Measurements from ENCODE around the gene LGR4. TPM values are rescaled to one million over a fixed set of nuclear protein-coding genes. Genes with fewer than 3 reads are reported as not detected.

Gene LGR4
- total RNA-seq, 1 donor = 56.1 TPM

DNA sequence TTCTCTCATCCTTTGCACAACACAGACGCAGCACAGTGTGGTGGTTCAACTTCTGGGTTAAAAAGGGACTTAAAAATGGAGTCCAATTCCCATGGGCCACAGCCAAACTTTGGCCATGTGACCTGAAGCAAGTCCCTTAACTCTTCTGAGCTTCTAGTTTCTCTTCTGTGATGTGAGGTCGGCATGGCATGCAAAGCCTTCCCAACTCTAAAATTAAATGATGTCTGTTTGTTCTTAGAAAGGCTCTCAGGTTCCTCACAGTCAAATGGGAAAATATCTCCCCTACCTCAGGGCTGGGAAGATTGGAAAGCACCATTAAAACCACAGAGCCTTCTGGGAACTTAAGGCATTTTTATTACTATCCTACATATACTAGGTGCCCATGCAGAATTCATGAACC, 38.8 kb downstream of the LGR4 start:
- Histone ChIP-seq H3K36me3 (ENCODE audit: insufficient read depth, low read length) (no peaks in the 10 kb centered on the region), H3K79me2 (ENCODE audit: insufficient read depth, low read length) (peaks cover 66% of the 10 kb centered on the region), H3K27me3 (ENCODE audit: insufficient read depth, low read length) (no peaks in the 10 kb centered on the region), H3K27ac (ENCODE audit: low read depth, low read length) (no peak overlapping the region), H3K4me1 (ENCODE audit: insufficient read depth, low read length) (peaks cover 16% of the 10 kb centered on the region), H3K9me3 (ENCODE audit: low read depth, low read length) (no peaks in the 10 kb centered on the region), H4K20me1 (ENCODE audit: insufficient read depth, low read length) (peaks cover 11% of the 10 kb centered on the region), H2AFZ (ENCODE audit: low read length) (no peak overlapping the region), H3K4me3 (ENCODE audit: insufficient read depth, low read length) (no peak overlapping the region), H3K4me2 (ENCODE audit: insufficient read depth, low read length) (no peak overlapping the region)
- TF ChIP-seq CTCF (IDR thresholded peaks at IDR 0.05; ENCODE audit: extremely low read depth, low read depth, low read length) = no peak
- DNase-seq (ENCODE audit: insufficient read length, low spot score, missing footprints) = peak; percentile 66

GRCh38 chr11:27431808-27432207, 40.8 kb downstream of the LGR4 start:
- Histone ChIP-seq H3K27ac (ENCODE audit: low read depth, low read length) (no peak overlapping the region), H3K4me3 (ENCODE audit: insufficient read depth, low read length) (no peak overlapping the region), H2AFZ (ENCODE audit: low read length) (no peak overlapping the region), H3K9me3 (ENCODE audit: low read depth, low read length) (no peaks in the 10 kb centered on the region), H3K79me2 (ENCODE audit: insufficient read depth, low read length) (peaks cover 67% of the 10 kb centered on the region), H3K4me2 (ENCODE audit: insufficient read depth, low read length) (no peak overlapping the region), H4K20me1 (ENCODE audit: insufficient read depth, low read length) (peaks cover 7% of the 10 kb centered on the region), H3K4me1 (ENCODE audit: insufficient read depth, low read length) (peaks cover 28% of the 10 kb centered on the region), H3K36me3 (ENCODE audit: insufficient read depth, low read length) (no peaks in the 10 kb centered on the region), H3K27me3 (ENCODE audit: insufficient read depth, low read length) (no peaks in the 10 kb centered on the region)
- no peak for DNase-seq (ENCODE audit: insufficient read length, low spot score, missing footprints)
- no peak for TF ChIP-seq CTCF (IDR thresholded peaks at IDR 0.05; ENCODE audit: extremely low read depth, low read depth, low read length)

- H3K4me3 ChIP-seq (ENCODE audit: insufficient read depth, low read length) = no peak overlapping the region
- DNase-seq (ENCODE audit: insufficient read length, low spot score, missing footprints) = no peak
- H3K27me3 ChIP-seq (ENCODE audit: insufficient read depth, low read length) = no peaks in the 10 kb centered on the region
- no peaks in the 10 kb centered on the region for H3K36me3 ChIP-seq (ENCODE audit: insufficient read depth, low read length)
- peaks cover 29% of the 10 kb centered on the region for H3K4me1 ChIP-seq (ENCODE audit: insufficient read depth, low read length)
- no peak overlapping the region for H3K4me2 ChIP-seq (ENCODE audit: insufficient read depth, low read length)
- peaks cover 73% of the 10 kb centered on the region for H3K79me2 ChIP-seq (ENCODE audit: insufficient read depth, low read length)
- TF ChIP-seq CTCF (IDR thresholded peaks at IDR 0.05; ENCODE audit: extremely low read depth, low read depth, low read length) = no peak
- no peak overlapping the region for H2AFZ ChIP-seq (ENCODE audit: low read length)
- H4K20me1 ChIP-seq (ENCODE audit: insufficient read depth, low read length) = peaks cover 7% of the 10 kb centered on the region
- H3K9me3 ChIP-seq (ENCODE audit: low read depth, low read length) = no peaks in the 10 kb centered on the region
- H3K27ac ChIP-seq (ENCODE audit: low read depth, low read length) = peak overlapping the region; percentile 33
Observed at GRCh38 chr11:27429761-27430393, 42.7 kb downstream of the LGR4 start.

- peaks cover 44% of the 10 kb centered on the region for H3K4me1 ChIP-seq (ENCODE audit: insufficient read depth, low read length)
- H3K36me3 ChIP-seq (ENCODE audit: insufficient read depth, low read length) = no peaks in the 10 kb centered on the region
- no peak overlapping the region for H3K4me3 ChIP-seq (ENCODE audit: insufficient read depth, low read length)
- H3K9me3 ChIP-seq (ENCODE audit: low read depth, low read length) = no peaks in the 10 kb centered on the region
- peak overlapping the region; percentile 71 for H3K27ac ChIP-seq (ENCODE audit: low read depth, low read length)
- DNase-seq (ENCODE audit: insufficient read length, low spot score, missing footprints) = no peak
- peak overlapping the region; percentile 56 for H3K4me2 ChIP-seq (ENCODE audit: insufficient read depth, low read length)
- peak overlapping the region; percentile 30 for H2AFZ ChIP-seq (ENCODE audit: low read length)
- no peaks in the 10 kb centered on the region for H3K27me3 ChIP-seq (ENCODE audit: insufficient read depth, low read length)
- peaks cover 73% of the 10 kb centered on the region for H3K79me2 ChIP-seq (ENCODE audit: insufficient read depth, low read length)
- peaks cover 14% of the 10 kb centered on the region for H4K20me1 ChIP-seq (ENCODE audit: insufficient read depth, low read length)
- no peak for TF ChIP-seq CTCF (IDR thresholded peaks at IDR 0.05; ENCODE audit: extremely low read depth, low read depth, low read length)
Observed at GRCh38 chr11:27427183-27427980, 45.2 kb downstream of the LGR4 start.
